GM21390 (cell line): ENCODE data around the gene LBX2.

Experiments used
- ATAC-seq: cut with Tn5 transposase; IDR thresholded peaks from one replicate; pipeline ENCODE4 v1.9.1; 2021; ENCODE audit not compliant: unreplicated experiment

Gene LBX2

GRCh38 chr2:74499267-74499939 is at the start of gene LBX2:
LBX2 (minus strand) TSS chr2:74499603; CDS start chr2:74499537, 66 bp downstream.
- ATAC-seq, result no peak

- ATAC-seq, result no peak
These were observed 49.0 kb upstream of the LBX2 start for GRCh38 chr2:74548285-74548899.

DNA sequence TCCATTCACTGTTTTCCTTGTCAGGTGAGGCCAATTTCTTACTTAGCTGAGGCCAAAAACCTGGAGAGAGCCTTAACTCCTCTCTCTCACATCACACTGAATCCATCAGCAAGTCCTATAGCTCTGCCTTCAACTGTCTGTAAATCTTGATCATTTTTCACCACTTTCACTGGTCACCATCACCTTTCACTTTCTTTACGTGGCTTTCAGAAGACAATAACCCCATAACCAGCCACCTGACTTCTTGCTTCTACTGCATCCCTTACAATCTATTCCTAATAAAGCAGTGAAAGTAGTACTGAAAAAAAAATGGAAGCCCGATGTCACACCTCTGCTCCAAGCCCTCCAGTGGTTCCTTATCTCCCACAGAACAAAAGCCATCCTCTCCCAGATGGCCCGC is 46.6 kb upstream of the LBX2 start:
- no peak for ATAC-seq

DNA sequence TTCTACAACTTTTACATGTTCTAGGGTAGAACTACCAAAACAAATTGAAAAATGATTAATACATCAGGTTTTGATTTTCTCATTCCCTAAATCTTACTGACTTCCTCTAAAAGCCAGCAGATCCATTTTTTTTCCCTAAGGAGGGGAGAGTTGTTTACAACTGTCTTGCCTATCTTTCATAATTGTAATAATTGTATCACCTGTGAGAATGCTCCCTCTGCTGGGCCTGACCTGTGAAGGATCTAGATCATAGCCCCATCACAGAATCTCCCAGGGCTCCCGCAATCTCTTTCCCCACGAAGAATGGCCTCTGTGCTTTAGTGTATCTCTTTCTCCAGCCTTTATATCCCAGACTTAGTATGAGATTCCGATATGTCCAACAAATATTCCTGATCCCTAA is 45.2 kb upstream of the LBX2 start:
- no peak for ATAC-seq

DNA sequence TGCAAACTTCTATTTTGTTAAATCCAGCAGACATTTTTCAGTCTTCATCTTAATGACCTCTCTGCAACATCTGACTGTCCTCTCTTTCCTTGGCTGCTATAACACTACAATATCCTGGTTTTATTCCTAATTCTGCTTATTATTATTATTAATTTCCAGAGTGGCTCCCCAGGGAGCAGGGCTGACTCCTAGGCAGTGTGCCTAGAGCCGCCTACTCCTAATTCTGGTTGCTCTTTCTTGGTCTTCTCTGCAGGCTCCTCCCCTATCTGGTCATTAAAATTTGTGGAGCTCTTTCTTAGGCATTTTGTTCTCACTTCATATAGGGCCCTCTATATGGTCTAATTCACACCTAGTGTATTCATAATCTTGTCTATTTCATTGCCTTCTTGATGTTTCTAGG is 43.6 kb upstream of the LBX2 start:
- ATAC-seq, result no peak

- ATAC-seq, result no peak
These were observed 40.9 kb upstream of the LBX2 start for GRCh38 chr2:74540291-74540690.

DNA sequence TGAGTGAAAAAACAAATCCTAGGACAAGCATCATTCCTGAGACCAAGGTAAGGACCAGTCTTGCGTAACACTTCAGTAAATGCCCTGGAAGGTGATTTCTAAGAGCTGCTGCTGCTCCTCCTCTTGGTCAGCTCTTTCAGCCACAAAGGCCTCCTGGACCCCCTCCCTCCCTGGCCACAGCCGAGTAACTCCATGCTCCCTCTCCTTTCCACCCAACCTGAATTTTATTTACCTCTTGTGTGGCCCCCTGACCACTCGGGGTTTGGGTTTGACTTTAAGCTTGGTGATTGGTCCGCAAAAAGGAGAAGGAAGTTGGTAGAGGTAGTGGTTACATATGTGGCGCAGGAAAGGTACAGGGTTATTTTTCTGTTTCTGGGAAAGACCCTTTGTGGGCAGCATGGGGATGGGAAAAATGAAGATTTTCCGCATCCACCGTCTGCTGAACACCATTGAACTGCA is 39.5 kb upstream of the LBX2 start:
- ATAC-seq, result no peak

DNA sequence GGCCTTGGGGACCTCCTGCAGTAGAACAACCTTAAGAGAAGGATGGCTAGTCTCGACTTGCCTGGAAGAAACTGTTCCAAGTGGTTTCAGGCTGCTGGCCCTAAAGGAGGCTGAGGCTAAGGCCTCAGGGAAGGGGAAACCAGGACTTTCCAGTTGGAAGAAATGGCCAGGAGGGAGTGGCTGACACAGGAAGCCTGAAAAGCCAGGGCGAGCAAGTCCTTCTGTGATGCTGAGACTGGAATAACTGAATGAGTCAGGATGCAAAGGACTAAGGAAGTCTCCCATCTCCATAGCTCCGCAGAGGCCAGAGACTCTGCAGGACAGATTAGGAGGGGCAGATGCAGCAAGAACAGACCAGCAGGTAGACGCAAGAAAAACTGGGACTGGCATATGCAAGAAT is 37.7 kb upstream of the LBX2 start:
- ATAC-seq, result no peak

DNA sequence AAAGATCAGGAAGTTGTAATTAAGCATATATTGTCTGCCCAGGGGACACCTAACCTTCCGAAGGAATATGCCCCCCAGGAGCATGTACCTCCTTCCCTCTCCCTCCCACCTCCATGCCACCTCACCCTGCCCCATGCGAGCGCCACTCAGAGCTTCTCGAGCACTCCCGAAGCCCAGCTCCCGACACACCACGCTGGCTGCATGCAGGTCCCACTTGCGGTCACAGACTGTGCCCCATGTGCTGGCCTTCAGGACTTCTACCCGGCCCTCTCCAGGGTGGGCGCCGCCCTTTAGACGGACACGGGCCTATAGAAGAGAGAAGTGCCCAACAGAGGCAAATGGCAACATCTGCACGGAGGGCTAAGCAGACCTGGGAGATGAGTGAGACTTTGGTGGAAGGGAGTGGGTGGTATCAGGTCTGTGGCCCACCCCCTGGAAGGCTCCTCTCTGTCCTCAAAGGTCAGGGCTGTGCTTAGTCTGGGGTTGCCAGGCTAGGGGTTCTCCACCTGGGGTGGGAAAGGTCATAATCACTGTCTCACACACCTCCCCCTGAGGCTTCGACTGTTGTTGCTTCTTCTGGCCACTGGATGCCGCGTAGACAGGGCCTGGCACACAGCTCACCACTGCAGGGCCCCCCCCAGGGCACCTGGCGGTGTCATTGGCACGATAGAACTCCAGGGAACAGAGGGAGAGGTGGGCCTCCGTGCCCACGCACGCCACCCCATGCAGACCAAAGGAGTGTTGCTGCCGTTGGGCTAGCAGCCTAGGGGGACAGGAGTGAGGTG is 37.0 kb upstream of the LBX2 start:
- ATAC-seq, result no peak

GRCh38 chr2:74535440-74535965 is 36.1 kb upstream of the LBX2 start:
- no peak for ATAC-seq

DNA sequence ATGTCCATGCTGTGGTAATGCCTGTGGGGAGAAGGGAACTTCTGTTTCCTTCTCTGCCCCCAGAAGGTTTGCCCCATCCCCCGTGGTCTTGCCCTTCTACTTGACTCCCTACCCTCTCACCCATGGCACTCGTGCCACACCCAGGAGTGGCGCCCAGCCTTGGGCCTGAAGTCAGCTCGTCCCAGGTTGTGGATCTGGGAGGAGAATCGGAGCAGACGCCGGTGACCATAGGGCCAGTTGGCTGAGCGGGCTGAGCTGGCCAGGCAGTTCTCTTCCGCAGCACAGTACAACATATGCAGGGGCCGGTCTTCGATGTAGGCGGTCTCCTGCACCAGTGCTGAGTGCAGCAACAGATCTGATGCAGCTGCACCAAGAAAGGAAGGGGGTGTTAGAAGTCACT is 35.0 kb upstream of the LBX2 start:
- ATAC-seq, result no peak

DNA sequence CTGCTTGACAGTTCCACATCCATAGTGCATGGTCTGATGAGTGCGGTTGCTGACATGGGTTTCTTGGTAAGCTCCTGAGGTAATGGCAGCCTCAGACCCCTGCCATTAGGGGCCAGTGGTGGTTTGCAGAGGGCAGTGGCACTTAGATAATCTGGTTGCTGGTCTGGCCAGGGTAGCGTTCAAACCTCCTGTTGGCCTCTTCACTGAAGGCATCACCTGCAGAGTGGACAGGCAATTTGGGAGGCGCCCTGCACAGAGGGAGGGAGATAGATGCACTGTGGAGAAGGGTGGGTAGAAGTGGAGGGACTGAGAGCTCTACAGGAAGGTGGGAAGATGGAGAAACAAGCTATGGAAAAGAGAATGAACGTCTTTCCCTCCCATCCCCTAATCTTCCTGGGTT is 34.1 kb upstream of the LBX2 start:
- no peak for ATAC-seq

- no peak for ATAC-seq
These were observed 32.8 kb upstream of the LBX2 start for GRCh38 chr2:74532222-74532621.

GRCh38 chr2:74531666-74532065 is 32.3 kb upstream of the LBX2 start:
- ATAC-seq, result no peak

GRCh38 chr2:74530239-74531187 is 31.1 kb upstream of the LBX2 start:
- no peak for ATAC-seq

DNA sequence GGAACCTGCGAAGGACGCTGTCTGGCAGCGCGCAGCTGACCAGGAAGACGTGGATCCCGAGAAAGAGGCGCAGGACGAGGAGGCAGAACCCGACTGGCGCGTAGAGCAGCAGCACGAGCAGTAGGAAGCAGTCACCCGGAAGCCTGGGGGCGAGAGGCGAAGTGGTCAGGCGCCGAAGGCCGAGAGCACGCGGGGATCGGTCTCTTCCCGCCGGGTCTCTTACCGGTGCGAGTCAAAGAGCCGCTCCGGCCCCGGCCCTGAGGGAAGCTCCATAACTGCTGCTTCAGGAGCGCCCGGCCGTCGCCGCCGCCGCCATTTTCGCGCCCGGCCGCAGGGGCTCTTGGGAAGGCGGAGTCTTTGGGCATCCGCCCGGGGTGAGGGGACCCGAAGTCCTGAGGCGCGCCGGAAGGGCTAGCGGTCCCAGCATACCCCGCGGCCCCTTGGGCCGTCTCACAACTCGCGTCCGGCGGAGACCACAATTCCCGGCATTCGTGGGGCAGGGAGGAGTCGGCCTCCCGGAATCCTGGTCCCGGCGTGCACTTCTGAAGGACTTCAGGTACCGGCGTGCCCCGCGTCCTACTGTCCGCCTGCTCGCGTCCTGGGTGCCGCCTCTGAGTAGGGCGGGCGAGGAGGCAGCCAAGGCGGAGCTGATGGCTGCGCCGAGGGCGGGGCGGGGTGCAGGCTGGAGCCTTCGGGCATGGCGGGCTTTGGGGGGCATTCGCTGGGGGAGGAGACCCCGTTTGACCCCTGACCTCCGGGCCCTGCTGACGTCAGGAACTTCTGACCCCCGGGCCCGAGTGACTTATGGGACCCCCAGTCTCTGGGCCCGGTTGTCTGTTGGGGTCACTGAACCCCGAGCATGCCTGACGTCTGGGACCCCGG is 30.2 kb upstream of the LBX2 start, which contains the start of the genes AUP1 and HTRA2:
TSS of gene AUP1 (minus strand) at position 350 of the 882 bp plus-strand sequence. CDS start at position 273, 77 bp downstream.
TSS of gene HTRA2 (plus strand) at position 577 of the 882 bp plus-strand sequence. CDS start at position 651, 74 bp downstream.
- peak; percentile 81 for ATAC-seq

- peak; percentile 7 for ATAC-seq
These were observed 29.4 kb upstream of the LBX2 start for GRCh38 chr2:74528600-74529356.

DNA sequence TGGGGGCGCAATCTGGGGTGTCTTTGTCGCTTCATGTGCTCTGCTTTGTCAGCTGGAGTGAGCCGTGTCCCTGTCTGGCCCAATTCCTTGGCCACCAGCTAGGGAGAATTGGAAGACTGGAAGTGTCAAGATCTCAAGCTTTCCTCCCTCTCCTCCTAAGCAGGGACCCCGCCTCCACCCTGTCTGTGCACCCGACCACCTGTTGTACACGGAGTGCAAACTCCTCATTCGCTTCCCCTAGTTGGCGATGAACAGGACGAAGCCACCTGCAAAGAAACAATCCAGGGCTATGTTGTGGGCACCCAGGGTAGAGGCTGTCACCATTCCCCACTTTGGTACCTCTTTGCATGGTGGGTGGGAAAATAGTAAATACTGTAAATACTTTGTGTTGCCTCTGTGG is 28.3 kb upstream of the LBX2 start:
- ATAC-seq, result no peak
